CD4-positive, CD25-positive, alpha-beta regulatory T cell (primary cell): ENCODE data around the gene PARD3. TPM values are rescaled to one million over a fixed set of nuclear protein-coding genes. Genes with fewer than 3 reads are reported as not detected.

Experiments
- ATAC-seq, 2 donors: fragments of 150-1000 bp; cut with Tn5 transposase; one replicate each; pipeline ENCODE4 v1.10.0; 2021; ENCODE audit warnings: low read depth in 2 of 2, moderate number of reproducible peaks in 2 of 2, moderate library complexity in 1 of 2
- DNase-seq, 3 donors: peaks; one replicate each; pipeline versions ENCODE4 v3.0.0 to v3.0.0-alpha.2; 2012 to 2022; ENCODE audit warnings: mixed read lengths in 1 of 3
- H3K27ac ChIP-seq: one replicate; pipeline ENCODE4 v1.7.0; 2013; ENCODE audit warnings: mild to moderate bottlenecking, low read length; ENCODE audit not compliant: insufficient read depth, poor library complexity, severe bottlenecking
- H3K27me3 ChIP-seq: one replicate; pipeline ENCODE4 v1.7.0; 2013; ENCODE audit warnings: low read length; ENCODE audit not compliant: control insufficient read depth, insufficient read depth
- H3K36me3 ChIP-seq: one replicate; pipeline ENCODE4 v1.7.0; 2013; ENCODE audit warnings: mild to moderate bottlenecking, low read length, moderate library complexity; ENCODE audit not compliant: control insufficient read depth, insufficient read depth
- H3K4me1 ChIP-seq: 2 replicates; pipeline ENCODE4 v1.7.0; 2013; ENCODE audit warnings: mild to moderate bottlenecking, low read length; ENCODE audit not compliant: insufficient read depth, control insufficient read depth, poor library complexity, severe bottlenecking
- H3K4me3 ChIP-seq: one replicate; pipeline ENCODE4 v1.7.0; 2013; ENCODE audit warnings: low read depth, mild to moderate bottlenecking, low read length, moderate library complexity
- H3K9me3 ChIP-seq, 2 experiments: 1 replicate in 1 of 2; 2 replicates in 1 of 2; pipeline ENCODE4 v1.7.0; 2013; ENCODE audit warnings: low read length in 2 of 2, mild to moderate bottlenecking in 1 of 2, moderate library complexity in 1 of 2; ENCODE audit not compliant: control insufficient read depth in 2 of 2
- H3K27ac Mint-ChIP-seq, 3 donors: one replicate each; pipeline ENCODE4 v1.8.0; 2020 to 2022; ENCODE audit warnings: mild to moderate bottlenecking in 3 of 3, mixed read lengths in 3 of 3, moderate library complexity in 2 of 3
- H3K27me3 Mint-ChIP-seq: one replicate; pipeline ENCODE4 v1.8.0; 2022; ENCODE audit warnings: mild to moderate bottlenecking, mixed read lengths
- H3K36me3 Mint-ChIP-seq: one replicate; pipeline ENCODE4 v1.8.0; 2020; ENCODE audit warnings: mixed read lengths
- H3K4me1 Mint-ChIP-seq, 4 donors: one replicate each; pipeline ENCODE4 v1.8.0; 2020 to 2022; ENCODE audit warnings: mixed read lengths in 4 of 4, mild to moderate bottlenecking in 1 of 4
- H3K4me3 Mint-ChIP-seq, 4 donors: one replicate each; pipeline ENCODE4 v1.8.0; 2020 to 2022; ENCODE audit warnings: mild to moderate bottlenecking in 4 of 4, mixed read lengths in 4 of 4, moderate library complexity in 3 of 4
- H3K9me3 Mint-ChIP-seq, 7 donors: one replicate each; pipeline ENCODE4 v1.8.0; 2020 to 2022; ENCODE audit warnings: mixed read lengths in 7 of 7, mild to moderate bottlenecking in 3 of 7, moderate library complexity in 2 of 7
- polyA plus RNA-seq, 4 donors: library from polyadenylated mRNA; unstranded; fragments of 300-500 nt; fragmentation: Illumina TruSeq; gene quantifications; one replicate each; pipeline ENCODE4 v1.2.3, GENCODE V29; 2021
- total RNA-seq: library from RNA; stranded (reverse); gene quantifications from one replicate; pipeline ENCODE4 v1.2.3, GENCODE V29; 2022

PARD3 gene
- total and polyA plus RNA-seq, 5 donors from 2014 or later: 0.08 to 0.79 TPM; not detected in 3

DNA sequence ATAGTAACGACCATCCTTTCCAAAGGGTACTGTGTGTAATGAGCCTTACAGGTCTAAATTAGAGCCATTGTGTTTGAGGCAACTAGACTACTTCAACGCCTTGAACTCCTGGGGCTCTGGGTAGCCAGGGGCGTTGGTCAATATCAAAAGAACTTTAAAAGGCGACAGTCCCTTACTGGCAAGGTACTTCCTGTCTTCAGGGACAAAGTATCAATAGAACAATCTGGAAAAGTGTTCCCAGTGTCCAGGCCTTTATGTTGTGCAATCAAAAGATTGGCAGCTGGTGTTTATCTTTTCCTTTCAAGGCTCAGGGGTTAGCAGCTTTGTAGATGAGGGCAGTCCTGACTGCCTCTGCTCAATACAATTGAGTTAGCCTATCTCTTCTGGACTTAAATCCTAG, 284.3 kb downstream of the PARD3 start:
- Mint-ChIP-seq H3K27ac (no peak overlapping the region), H3K4me1 (no peaks in the 10 kb centered on the region)

DNA sequence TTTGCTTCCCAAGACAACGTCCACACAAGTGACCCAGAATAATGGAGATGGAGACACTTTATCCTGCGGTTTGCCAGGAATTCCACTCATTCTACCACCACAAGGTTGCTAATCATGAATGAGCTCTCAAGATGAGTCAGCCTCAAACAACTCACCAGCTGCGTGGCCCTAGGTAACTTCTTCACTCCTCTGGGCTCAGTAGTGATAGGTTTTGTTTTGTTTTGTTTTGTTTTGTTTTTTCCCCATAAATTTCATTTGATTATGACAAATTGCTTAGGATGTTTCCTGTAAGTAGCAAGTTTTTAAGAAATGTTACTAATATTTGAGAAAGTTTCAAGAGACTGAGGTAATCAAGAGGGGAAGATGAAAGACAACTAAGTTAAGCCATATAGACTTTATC, 286.8 kb downstream of the PARD3 start:
- Histone ChIP-seq H3K36me3 (no peaks in the 10 kb centered on the region), H3K27me3 (no peaks in the 10 kb centered on the region), H3K9me3 (no peaks in the 10 kb centered on the region), H3K4me1 (no peaks in the 10 kb centered on the region), H3K4me3 (no peak overlapping the region), H3K27ac (no peak overlapping the region)
- Mint-ChIP-seq H3K27me3 (peaks cover 12% of the 10 kb centered on the region), H3K36me3 (no peaks in the 10 kb centered on the region), H3K9me3 (peaks cover 0 to 4% (median 0%) of the 10 kb centered on the region in 7 donors), H3K4me3 (no peak overlapping the region), H3K27ac (peak overlapping the region in 1 of 3 donors; percentile 38), H3K4me1 (no peaks in the 10 kb centered on the region)
- DNase-seq (no peak), ATAC-seq (no peak)

More for the DNA sequence above, 284.3 kb downstream of the PARD3 start:
- Histone ChIP-seq H3K36me3 (no peaks in the 10 kb centered on the region), H3K27me3 (no peaks in the 10 kb centered on the region), H3K9me3 (no peaks in the 10 kb centered on the region), H3K27ac (no peak overlapping the region), H3K4me1 (no peaks in the 10 kb centered on the region), H3K4me3 (no peak overlapping the region)
- ATAC-seq (no peak), DNase-seq (no peak)
- Mint-ChIP-seq H3K36me3 (no peaks in the 10 kb centered on the region), H3K9me3 (peaks cover 0 to 4% (median 2%) of the 10 kb centered on the region in 7 donors), H3K27me3 (peaks cover 12% of the 10 kb centered on the region), H3K4me3 (no peak overlapping the region)

DNA sequence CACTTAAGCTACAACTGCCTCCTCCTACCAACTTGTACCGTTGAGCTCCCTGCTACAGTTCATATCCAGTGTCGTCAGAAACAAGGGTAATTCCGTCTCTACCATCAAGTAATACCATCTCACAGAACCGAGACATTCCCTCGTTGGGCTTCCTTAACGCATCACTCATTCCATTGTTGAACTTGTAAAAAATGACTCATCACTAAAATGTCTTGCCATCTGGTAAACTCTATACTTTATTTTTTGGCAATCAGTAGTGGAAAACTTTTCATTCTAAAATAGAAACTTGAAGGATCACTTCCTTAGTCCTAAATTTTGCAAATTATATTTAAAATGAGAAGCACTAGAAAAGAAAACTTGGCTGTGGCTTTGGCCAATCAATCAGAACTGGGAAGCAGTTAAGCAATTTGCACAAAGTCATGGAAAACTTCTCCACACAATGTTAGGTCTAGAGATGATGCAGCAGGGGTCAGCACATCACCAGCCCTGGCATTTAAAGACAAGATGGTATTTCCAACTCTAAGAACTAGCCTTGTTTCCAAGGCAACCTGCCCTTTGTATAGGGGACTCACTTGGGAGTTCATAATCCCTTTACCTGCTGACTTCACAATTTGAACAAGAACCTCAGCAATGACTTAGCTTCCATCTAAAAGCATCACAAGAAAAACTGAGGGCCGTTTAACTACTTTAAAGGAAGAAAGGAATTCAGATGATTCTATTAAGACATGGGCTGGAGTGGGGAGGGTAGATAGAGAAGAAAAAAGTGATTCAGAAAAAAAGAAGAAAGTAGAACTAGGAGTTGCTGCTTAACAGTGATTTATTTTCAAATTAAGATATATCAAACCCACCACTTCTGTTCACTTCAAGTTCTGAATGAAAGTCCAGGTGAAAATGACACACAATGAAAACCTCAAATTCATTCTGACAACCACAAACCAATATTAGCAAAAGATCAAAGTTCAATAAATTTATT, 288.1 kb downstream of the PARD3 start:
- H3K36me3 ChIP-seq: no peaks in the 10 kb centered on the region
- no peaks in the 10 kb centered on the region for H3K4me1 Mint-ChIP-seq

DNA sequence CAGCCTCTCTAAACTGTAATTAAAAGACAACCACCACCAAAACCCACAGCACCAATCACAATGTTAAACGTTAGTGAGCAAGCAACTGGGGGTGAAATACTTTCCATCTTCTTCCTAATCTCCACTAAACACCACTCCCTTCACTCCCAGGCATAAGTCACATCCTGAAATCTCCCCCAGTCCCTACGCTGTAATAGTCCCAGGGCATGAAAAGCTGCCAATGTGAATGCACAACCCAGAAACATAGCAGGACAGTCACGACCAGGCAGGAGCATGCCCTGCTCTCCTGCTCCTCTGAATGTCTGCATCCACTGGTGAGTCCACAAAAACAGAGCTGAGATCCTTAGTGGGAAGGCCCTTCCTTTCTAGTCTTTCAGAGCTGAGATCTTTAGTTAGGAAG, 288.9 kb downstream of the PARD3 start:
- H3K27ac Mint-ChIP-seq: no peak overlapping the region
- Histone ChIP-seq H3K4me3 (no peak overlapping the region), H3K27ac (no peak overlapping the region), H3K9me3 (no peaks in the 10 kb centered on the region), H3K36me3 (no peaks in the 10 kb centered on the region), H3K4me1 (no peaks in the 10 kb centered on the region), H3K27me3 (no peaks in the 10 kb centered on the region)
- no peak overlapping the region for H3K4me3 Mint-ChIP-seq
- peaks cover 12% of the 10 kb centered on the region for H3K27me3 Mint-ChIP-seq
- DNase-seq (no peak), ATAC-seq (no peak)
- H3K9me3 Mint-ChIP-seq: peaks cover 0 to 4% (median 0%) of the 10 kb centered on the region in 7 donors
- no peaks in the 10 kb centered on the region for H3K4me1 Mint-ChIP-seq
- no peaks in the 10 kb centered on the region for H3K36me3 Mint-ChIP-seq

More for the DNA sequence above, 288.1 kb downstream of the PARD3 start:
- no peak for ATAC-seq
- Histone ChIP-seq H3K27ac (no peak overlapping the region), H3K9me3 (no peaks in the 10 kb centered on the region), H3K27me3 (no peaks in the 10 kb centered on the region), H3K4me3 (no peak overlapping the region), H3K4me1 (no peaks in the 10 kb centered on the region)
- DNase-seq: no peak
- Mint-ChIP-seq H3K4me3 (no peak overlapping the region), H3K36me3 (no peaks in the 10 kb centered on the region), H3K9me3 (peaks cover 0 to 4% (median 3%) of the 10 kb centered on the region in 7 donors), H3K27ac (no peak overlapping the region), H3K27me3 (peaks cover 17% of the 10 kb centered on the region)

DNA sequence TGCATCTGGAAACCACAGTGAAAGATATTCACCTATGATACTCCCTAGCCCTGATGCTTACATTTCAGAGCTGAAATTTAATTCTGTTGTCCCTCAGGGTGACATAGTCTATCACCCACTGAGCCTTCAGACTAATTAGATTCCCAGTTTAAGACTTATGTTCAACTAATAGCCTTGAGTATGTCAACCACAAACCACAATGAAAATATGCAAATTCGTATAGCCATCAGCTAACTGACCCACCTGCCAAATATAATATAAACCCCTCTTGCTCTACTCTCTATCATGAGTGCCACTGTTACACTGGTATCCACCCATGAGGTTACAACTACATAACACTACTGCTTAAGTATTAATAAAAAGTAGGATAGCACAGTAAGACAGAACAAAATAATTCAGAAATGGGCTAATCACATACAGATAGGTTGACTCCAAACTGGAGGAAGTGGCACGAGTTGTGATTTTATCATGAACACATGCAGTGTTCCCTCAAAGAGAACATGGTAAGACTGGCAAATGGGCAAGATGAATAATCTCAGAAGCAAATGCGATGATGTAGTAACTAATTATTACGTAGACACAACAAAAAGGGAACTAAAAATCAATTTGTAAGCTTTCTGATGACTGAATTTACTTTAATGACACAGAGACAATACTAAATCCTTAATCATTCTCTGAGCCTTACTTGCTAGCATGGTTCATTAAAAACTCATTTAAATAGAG, 290.6 kb downstream of the PARD3 start:
- Mint-ChIP-seq H3K27ac (no peak overlapping the region), H3K9me3 (peaks cover 0 to 4% (median 0%) of the 10 kb centered on the region in 7 donors), H3K4me1 (no peaks in the 10 kb centered on the region), H3K4me3 (no peak overlapping the region), H3K36me3 (no peaks in the 10 kb centered on the region), H3K27me3 (peaks cover 9% of the 10 kb centered on the region)
- H3K4me1 ChIP-seq: no peaks in the 10 kb centered on the region
- H3K27ac ChIP-seq: no peak overlapping the region
- ATAC-seq (no peak), DNase-seq (no peak)
- H3K9me3 ChIP-seq: no peaks in the 10 kb centered on the region
- no peaks in the 10 kb centered on the region for H3K36me3 ChIP-seq
- no peak overlapping the region for H3K4me3 ChIP-seq
- no peaks in the 10 kb centered on the region for H3K27me3 ChIP-seq

DNA sequence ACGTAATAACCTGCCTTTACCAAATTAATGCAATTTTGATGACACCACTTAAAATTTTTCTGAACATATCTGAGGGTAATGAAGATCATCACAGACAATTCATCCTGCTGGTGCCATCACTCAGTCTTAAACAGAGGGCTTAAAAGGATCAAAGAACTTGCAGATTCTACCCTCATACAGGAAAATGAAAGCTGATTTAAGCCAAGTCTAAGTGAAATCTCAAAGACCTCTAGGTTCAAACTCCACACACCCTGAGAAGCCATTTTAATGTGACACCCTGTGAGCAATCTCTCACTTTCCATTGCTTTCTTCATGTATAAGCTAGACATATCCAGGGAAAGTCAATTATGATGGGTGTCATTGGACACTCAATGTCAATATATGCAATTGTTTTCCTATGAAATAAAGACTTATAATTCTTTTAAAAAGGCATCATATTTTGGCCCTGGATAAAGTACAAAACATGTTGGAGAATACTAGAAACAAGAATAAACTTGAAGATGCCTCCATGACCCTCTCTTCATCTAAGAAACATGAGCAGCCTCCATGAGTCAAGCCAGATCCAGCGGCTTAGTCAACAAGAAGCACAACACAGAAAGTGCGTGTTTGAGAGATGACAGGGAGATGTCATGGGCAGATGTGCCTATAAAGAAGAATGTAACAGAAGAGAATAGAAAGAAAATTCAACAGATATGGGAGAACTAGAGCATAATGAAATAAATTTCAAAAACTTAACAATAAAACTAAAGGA, 291.9 kb downstream of the PARD3 start:
- no peak for ATAC-seq
- no peak overlapping the region for H3K27ac Mint-ChIP-seq
- no peaks in the 10 kb centered on the region for H3K4me1 ChIP-seq
- H3K4me3 ChIP-seq: no peak overlapping the region
- H3K4me1 Mint-ChIP-seq: no peaks in the 10 kb centered on the region
- H3K36me3 ChIP-seq: no peaks in the 10 kb centered on the region
- no peaks in the 10 kb centered on the region for H3K9me3 ChIP-seq
- no peak overlapping the region for H3K4me3 Mint-ChIP-seq
- no peak overlapping the region for H3K27ac ChIP-seq
- H3K27me3 Mint-ChIP-seq: peaks cover 9% of the 10 kb centered on the region
- no peaks in the 10 kb centered on the region for H3K27me3 ChIP-seq
- H3K9me3 Mint-ChIP-seq: peaks cover 0 to 4% (median 0%) of the 10 kb centered on the region in 7 donors
- no peak for DNase-seq
- no peaks in the 10 kb centered on the region for H3K36me3 Mint-ChIP-seq

DNA sequence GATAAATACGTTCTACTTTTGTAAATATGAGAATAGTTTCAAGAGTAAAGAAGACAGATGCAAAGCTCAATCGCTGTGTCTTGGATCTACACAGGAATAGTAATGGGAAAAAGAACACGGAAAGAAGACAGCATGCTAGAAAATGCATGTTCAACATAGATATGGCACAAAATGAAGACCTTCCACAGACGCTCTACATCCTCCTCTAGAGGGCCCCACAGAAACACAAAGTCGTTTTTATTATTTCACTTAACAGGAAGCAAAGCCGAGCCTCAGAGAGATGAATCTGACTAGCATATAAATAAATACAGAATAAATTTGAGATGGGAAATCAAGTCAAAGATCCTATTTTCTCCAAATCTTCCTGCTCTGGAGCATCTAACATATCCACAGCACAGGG, 292.6 kb downstream of the PARD3 start:
- H3K36me3 Mint-ChIP-seq: no peaks in the 10 kb centered on the region
- H3K27me3 Mint-ChIP-seq: peaks cover 9% of the 10 kb centered on the region
- Histone ChIP-seq H3K27ac (no peak overlapping the region), H3K27me3 (no peaks in the 10 kb centered on the region), H3K4me3 (no peak overlapping the region), H3K9me3 (no peaks in the 10 kb centered on the region), H3K36me3 (no peaks in the 10 kb centered on the region), H3K4me1 (no peaks in the 10 kb centered on the region)
- DNase-seq (peak in 1 of 3 donors; percentile 23), ATAC-seq (no peak)
- H3K4me3 Mint-ChIP-seq: no peak overlapping the region
- H3K4me1 Mint-ChIP-seq: no peaks in the 10 kb centered on the region
- H3K9me3 Mint-ChIP-seq: peaks cover 0 to 4% (median 0%) of the 10 kb centered on the region in 7 donors
- no peak overlapping the region for H3K27ac Mint-ChIP-seq
